CD14-positive monocyte (primary cell): Measurements from ENCODE around the gene SPTBN1. TPM values are rescaled to one million over a fixed set of nuclear protein-coding genes. Genes with fewer than 3 reads are reported as not detected.

Experiments
- DNase-seq, 3 donors: peaks; one replicate each; pipeline ENCODE4 v3.0.0-alpha.2; 2011 to 2022
- H2AFZ ChIP-seq: 2 replicates; pipeline ENCODE4 v1.6.0; 2012; ENCODE audit warnings: mild to moderate bottlenecking, low read depth, low read length, inconsistent platforms; ENCODE audit not compliant: insufficient read depth, poor library complexity, severe bottlenecking
- H3K27ac ChIP-seq, 2 donors: 1 replicate in 1 of 2; 2 replicates in 1 of 2; pipeline ENCODE4 v1.5.1; 2012 to 2013; ENCODE audit warnings: low read length in 2 of 2, control low read depth in 1 of 2, inconsistent platforms in 1 of 2, low read depth in 1 of 2, mild to moderate bottlenecking in 1 of 2
- H3K27me3 ChIP-seq, 2 donors: one replicate each; pipeline versions ENCODE4 v1.6.0 to v1.6.1; 2011 to 2013; ENCODE audit warnings: low read length in 2 of 2; ENCODE audit not compliant: control insufficient read depth in 2 of 2, insufficient read depth in 2 of 2
- H3K36me3 ChIP-seq, 2 donors: replicated peaks in 1 of 2; 1 replicate in 1 of 2; 2 replicates in 1 of 2; pipeline versions ENCODE4 v1.5.1 to v1.6.1; 2012 to 2013; ENCODE audit warnings: low read length in 2 of 2, control low read depth in 1 of 2, inconsistent platforms in 1 of 2, mild to moderate bottlenecking in 1 of 2; ENCODE audit not compliant: insufficient read depth in 2 of 2, control insufficient read depth in 1 of 2
- H3K4me1 ChIP-seq, 2 donors: 1 replicate in 1 of 2; 2 replicates in 1 of 2; pipeline versions ENCODE4 v1.5.1 to v1.6.1; 2012 to 2013; ENCODE audit warnings: low read length in 2 of 2, control low read depth in 1 of 2, inconsistent platforms in 1 of 2, mild to moderate bottlenecking in 1 of 2, moderate library complexity in 1 of 2; ENCODE audit not compliant: insufficient read depth in 2 of 2, control insufficient read depth in 1 of 2
- H3K4me2 ChIP-seq: replicated peaks from 2 replicates; pipeline ENCODE3; 2012; ENCODE audit warnings: low read length, moderate library complexity, mild to moderate bottlenecking; ENCODE audit not compliant: poor library complexity, severe bottlenecking; ENCODE audit errors: extremely low read depth
- H3K4me3 ChIP-seq, 3 experiments: fragments of 200-600 bp in 1 of 3; sonication (generic) in 1 of 3; replicated peaks in 1 of 3; 1 replicate in 2 of 3; 2 replicates in 1 of 3; pipeline ENCODE4 v1.5.1; 2011 to 2013; ENCODE audit warnings: low read length in 3 of 3, mild to moderate bottlenecking in 3 of 3, control low read depth in 2 of 3, low read depth in 2 of 3, inconsistent platforms in 1 of 3, moderate library complexity in 1 of 3
- H3K79me2 ChIP-seq: 2 replicates; pipeline ENCODE4 v1.6.0; 2012; ENCODE audit warnings: mild to moderate bottlenecking, control low read depth, inconsistent platforms, low read length, moderate library complexity; ENCODE audit not compliant: insufficient read depth
- H3K9ac ChIP-seq: 2 replicates; pipeline ENCODE4 v1.6.0; 2017; ENCODE audit warnings: low read length, mild to moderate bottlenecking; ENCODE audit not compliant: insufficient read depth, poor library complexity, severe bottlenecking
- H3K9me3 ChIP-seq, 2 donors: replicated peaks in 1 of 2; 1 replicate in 1 of 2; 2 replicates in 1 of 2; pipeline versions ENCODE4 v1.5.1 to v1.6.1; 2012 to 2013; ENCODE audit warnings: low read length in 2 of 2, control low read depth in 1 of 2; ENCODE audit not compliant: control insufficient read depth in 1 of 2, insufficient read depth in 1 of 2
- H4K20me1 ChIP-seq: 2 replicates; pipeline ENCODE4 v1.6.0; 2012; ENCODE audit warnings: mild to moderate bottlenecking, low read length, control low read depth, moderate library complexity; ENCODE audit not compliant: insufficient read depth
- H3K27ac Mint-ChIP-seq, 7 donors: one replicate each; pipeline ENCODE4 v1.8.0; 2020; ENCODE audit warnings: mild to moderate bottlenecking in 7 of 7, mixed read lengths in 7 of 7, moderate library complexity in 6 of 7, inconsistent platforms in 2 of 7
- H3K27me3 Mint-ChIP-seq, 3 donors: one replicate each; pipeline ENCODE4 v1.8.0; 2021 to 2022; ENCODE audit warnings: low read depth in 3 of 3, mild to moderate bottlenecking in 3 of 3, mixed read lengths in 3 of 3, moderate library complexity in 3 of 3, inconsistent platforms in 1 of 3
- H3K36me3 Mint-ChIP-seq, 2 donors: one replicate each; pipeline ENCODE4 v1.8.0; 2020; ENCODE audit warnings: mixed read lengths in 2 of 2, inconsistent platforms in 1 of 2, mild to moderate bottlenecking in 1 of 2
- H3K4me1 Mint-ChIP-seq: one replicate; pipeline ENCODE4 v1.8.0; 2020; ENCODE audit warnings: mild to moderate bottlenecking, mixed read lengths
- H3K4me3 Mint-ChIP-seq, 2 donors: one replicate each; pipeline ENCODE4 v1.8.0; 2020; ENCODE audit warnings: mild to moderate bottlenecking in 2 of 2, mixed read lengths in 2 of 2, moderate library complexity in 1 of 2
- H3K9me3 Mint-ChIP-seq, 7 donors: one replicate each; pipeline ENCODE4 v1.8.0; 2020 to 2022; ENCODE audit warnings: mixed read lengths in 7 of 7, mild to moderate bottlenecking in 6 of 7, moderate library complexity in 6 of 7, inconsistent platforms in 2 of 7
- CTCF ChIP-seq: fragments of 200-600 bp; IDR thresholded peaks from one replicate; pipeline ENCODE4 v1.8.0; 2022; ENCODE audit warnings: antibody characterized with exemption, mild to moderate bottlenecking
- WGBS: methylation state at CpG from one replicate; pipeline ENCODE4 v1.1.5; 2013; ENCODE audit warnings: missing lambda C conversion rate; ENCODE audit not compliant: insufficient coverage; 5-methylcytosine and 5-hydroxymethylcytosine counted together
- intact Hi-C, 2 donors: fragments of 100-400 bp; cut with micrococcal nuclease; formaldehyde crosslinking; loops; one replicate each; pipeline versions ENCODE4 v1.15.0 to v1.15.1; 2023
- polyA plus RNA-seq, 3 donors: library from polyadenylated mRNA; depleted of rRNA in 1 of 3; unstranded in 2 of 3; stranded (reverse) in 1 of 3; fragments of 300-500 nt in 2 of 3; fragments of >200 nt in 1 of 3; fragmentation: Illumina TruSeq in 2 of 3; gene quantifications; 1 replicate in 2 of 3; 2 replicates in 1 of 3; pipeline ENCODE4 v1.2.3, GENCODE V29; 2012 to 2021

SPTBN1 gene
- polyA plus RNA-seq, 3 donors = 0.79 to 2.8 (median 1.7) TPM

- Histone ChIP-seq H3K36me3 (peaks cover 31 to 74% of the 10 kb centered on the region in 2 donors), H3K27me3 (no peaks in the 10 kb centered on the region), H3K4me3 (no peak overlapping the region), H3K4me1 (peaks cover 35% of the 10 kb centered on the region in 2 donors), H3K27ac (no peak overlapping the region), H3K79me2 (no peaks in the 10 kb centered on the region), H2AFZ (no peak overlapping the region), H3K9ac (no peak overlapping the region), H4K20me1 (no peaks in the 10 kb centered on the region), H3K9me3 (no peaks in the 10 kb centered on the region), H3K4me2 (no peak overlapping the region)
- TF ChIP-seq CTCF = peak; percentile 81
- no peak overlapping the region for H3K4me3 Mint-ChIP-seq
- intact Hi-C loops = loop anchor here (5.0 kb wide), 3 partner anchors 42 to 512 kb away; no protein-coding TSS in a partner anchor
- DNase-seq = peak; percentile 41 to 63 (median 58)
- H3K4me1 Mint-ChIP-seq = peaks cover 38% of the 10 kb centered on the region
- H3K27ac Mint-ChIP-seq = peak overlapping the region in 1 of 7 donors; percentile 21
- no peaks in the 10 kb centered on the region for H3K9me3 Mint-ChIP-seq
- 89% methylated on average over 2 of the region's 3 CpGs for WGBS
- peaks cover 60 to 79% of the 10 kb centered on the region in 2 donors for H3K36me3 Mint-ChIP-seq
- peaks cover 0 to 2% (median 0%) of the 10 kb centered on the region in 3 donors for H3K27me3 Mint-ChIP-seq
Observed at GRCh38 chr2:54665436-54665856, 209.3 kb downstream of the SPTBN1 start.

- no peak overlapping the region for H3K9ac ChIP-seq
- H3K27ac Mint-ChIP-seq = peak overlapping the region in 1 of 7 donors; percentile 65
- no peak for DNase-seq
- no peak overlapping the region for H2AFZ ChIP-seq
- no peaks in the 10 kb centered on the region for H3K9me3 Mint-ChIP-seq
- H3K79me2 ChIP-seq = no peaks in the 10 kb centered on the region
- no peak overlapping the region for H3K27ac ChIP-seq
- peaks cover 24 to 67% of the 10 kb centered on the region in 2 donors for H3K36me3 ChIP-seq
- no CpG with 5 or more reads among the region's 3 CpGs for WGBS
- H3K4me1 ChIP-seq = peaks cover 38 to 39% of the 10 kb centered on the region in 2 donors
- no peak overlapping the region for H3K4me3 Mint-ChIP-seq
- H3K36me3 Mint-ChIP-seq = peaks cover 57 to 79% of the 10 kb centered on the region in 2 donors
- no peaks in the 10 kb centered on the region for H4K20me1 ChIP-seq
- TF ChIP-seq CTCF = no peak
- intact Hi-C loops = loop anchor here (5.0 kb wide), 3 partner anchors 41 to 511 kb away; no protein-coding TSS in a partner anchor
- H3K27me3 Mint-ChIP-seq = peaks cover 0 to 2% (median 0%) of the 10 kb centered on the region in 3 donors
- no peaks in the 10 kb centered on the region for H3K27me3 ChIP-seq
- H3K4me3 ChIP-seq = no peak overlapping the region
- peaks cover 44% of the 10 kb centered on the region for H3K4me1 Mint-ChIP-seq
- no peak overlapping the region for H3K4me2 ChIP-seq
- no peaks in the 10 kb centered on the region for H3K9me3 ChIP-seq
Observed at GRCh38 chr2:54666131-54666633, 210.1 kb downstream of the SPTBN1 start.
